Calu3 (cell line): Measurements from ENCODE around the gene MKLN1. TPM values are rescaled to one million over a fixed set of nuclear protein-coding genes. Genes with fewer than 3 reads are reported as not detected.

Source experiments
- BruUV-seq: library from RNA; stranded (reverse); fragments of 400-500 nt; replicated peaks from 2 replicates; lab custom pipeline; 2021; lab: Mats Ljungman, UMichigan
- CTCF ChIA-PET: fragments of 300-600 bp; sonication (Branson Sonifier 250); formaldehyde crosslinking; loops from one replicate; lab custom pipeline; 2022; ENCODE audit warnings: antibody characterized with exemption; lab: Charles Lee
- DNase-seq: peaks from one replicate; pipeline ENCODE4 v3.0.0; 2022
- H3K27ac Mint-ChIP-seq: one replicate; pipeline ENCODE4 v1.8.0; 2022; ENCODE audit warnings: mixed read lengths; ENCODE audit not compliant: unreplicated experiment
- H3K27me3 Mint-ChIP-seq: one replicate; pipeline ENCODE4 v1.8.0; 2022; ENCODE audit warnings: mixed read lengths; ENCODE audit not compliant: unreplicated experiment
- H3K36me3 Mint-ChIP-seq: one replicate; pipeline ENCODE4 v1.8.0; 2022; ENCODE audit warnings: mild to moderate bottlenecking, moderate library complexity, mixed read lengths; ENCODE audit not compliant: insufficient read depth, unreplicated experiment
- H3K4me1 Mint-ChIP-seq: one replicate; pipeline ENCODE4 v1.8.0; 2022; ENCODE audit warnings: mild to moderate bottlenecking, low read depth, mixed read lengths; ENCODE audit not compliant: unreplicated experiment
- H3K4me3 Mint-ChIP-seq: one replicate; pipeline ENCODE4 v1.8.0; 2022; ENCODE audit warnings: mild to moderate bottlenecking, low read depth, moderate library complexity, mixed read lengths; ENCODE audit not compliant: unreplicated experiment
- H3K9me3 Mint-ChIP-seq: one replicate; pipeline ENCODE4 v1.8.0; 2022; ENCODE audit warnings: low read depth, mixed read lengths; ENCODE audit not compliant: unreplicated experiment
- CTCF ChIP-seq: fragments of 200-600 bp; IDR thresholded peaks from one replicate; pipeline ENCODE4 v1.8.0; 2022; ENCODE audit warnings: antibody characterized with exemption; ENCODE audit not compliant: unreplicated experiment
- intact Hi-C: fragments of 100-400 bp; cut with micrococcal nuclease; formaldehyde crosslinking; loops from one replicate; pipeline ENCODE4 v1.10.0; 2022; ENCODE audit not compliant: unreplicated experiment
- total RNA-seq: library from RNA; stranded (reverse); gene quantifications from 2 replicates; pipeline ENCODE4 v1.2.3, GENCODE V29; 2022

Gene MKLN1
- total RNA-seq, 1 experiment from 2014 or later = 47.1 TPM

- peaks cover 13% of the 10 kb centered on the region for H3K27me3 Mint-ChIP-seq
- no peak overlapping the region for H3K4me3 Mint-ChIP-seq
- no peak overlapping the region for H3K27ac Mint-ChIP-seq
- BruUV-seq = no TSS peak
- H3K9me3 Mint-ChIP-seq = no peaks in the 10 kb centered on the region
- TF ChIP-seq CTCF = no peak
- no peaks in the 10 kb centered on the region for H3K36me3 Mint-ChIP-seq
- H3K4me1 Mint-ChIP-seq = no peaks in the 10 kb centered on the region
- intact Hi-C loops = no loop called here
- DNase-seq = no peak
- CTCF ChIA-PET = no interaction called here
These were observed 205.5 kb downstream of the MKLN1 start for GRCh38 chr7:131533151-131533559.

- CTCF ChIA-PET = no interaction called here
- H3K9me3 Mint-ChIP-seq = no peaks in the 10 kb centered on the region
These were observed 206.2 kb downstream of the MKLN1 start for GRCh38 chr7:131533566-131534561.

GRCh38 chr7:131536361-131536849, 208.7 kb downstream of the MKLN1 start:
- no peak overlapping the region for H3K27ac Mint-ChIP-seq
- H3K4me3 Mint-ChIP-seq = no peak overlapping the region
- H3K4me1 Mint-ChIP-seq = peaks cover 12% of the 10 kb centered on the region
- TF ChIP-seq CTCF = no peak
- intact Hi-C loops = no loop called here
- DNase-seq = no peak
- no peaks in the 10 kb centered on the region for H3K36me3 Mint-ChIP-seq
- BruUV-seq = no TSS peak
- no peaks in the 10 kb centered on the region for H3K9me3 Mint-ChIP-seq
- no peaks in the 10 kb centered on the region for H3K27me3 Mint-ChIP-seq
- CTCF ChIA-PET = no interaction called here

More at GRCh38 chr7:131533566-131534561, 206.2 kb downstream of the MKLN1 start:
- Mint-ChIP-seq H3K27me3 (peaks cover 6% of the 10 kb centered on the region), H3K36me3 (no peaks in the 10 kb centered on the region), H3K27ac (no peak overlapping the region), H3K4me3 (no peak overlapping the region), H3K4me1 (no peaks in the 10 kb centered on the region)
- DNase-seq = no peak
- intact Hi-C loops = no loop called here
- no TSS peak for BruUV-seq
- no peak for TF ChIP-seq CTCF

GRCh38 chr7:131537571-131537978, 209.9 kb downstream of the MKLN1 start:
- Mint-ChIP-seq H3K4me1 (peaks cover 12% of the 10 kb centered on the region), H3K36me3 (no peaks in the 10 kb centered on the region), H3K9me3 (no peaks in the 10 kb centered on the region), H3K27ac (no peak overlapping the region), H3K27me3 (no peaks in the 10 kb centered on the region), H3K4me3 (no peak overlapping the region)
- BruUV-seq = no TSS peak
- intact Hi-C loops = no loop called here
- CTCF ChIA-PET = no interaction called here
- no peak for TF ChIP-seq CTCF
- DNase-seq = no peak
